Activated T-cell treated with anti-CD3 and anti-CD28 coated beads for 24 hours (primary cell): ENCODE data around the gene REV1.
"Not testable (repeated sequence)": the region's sequence is repeated elsewhere in the genome, so short reads cannot be mapped to it uniquely, and the experiment has no call there.

Experiments used
- DNase-seq: peaks from one replicate; pipeline ENCODE4 v3.0.0-alpha.2; 2020; ENCODE audit warnings: low read depth

Gene REV1

DNA sequence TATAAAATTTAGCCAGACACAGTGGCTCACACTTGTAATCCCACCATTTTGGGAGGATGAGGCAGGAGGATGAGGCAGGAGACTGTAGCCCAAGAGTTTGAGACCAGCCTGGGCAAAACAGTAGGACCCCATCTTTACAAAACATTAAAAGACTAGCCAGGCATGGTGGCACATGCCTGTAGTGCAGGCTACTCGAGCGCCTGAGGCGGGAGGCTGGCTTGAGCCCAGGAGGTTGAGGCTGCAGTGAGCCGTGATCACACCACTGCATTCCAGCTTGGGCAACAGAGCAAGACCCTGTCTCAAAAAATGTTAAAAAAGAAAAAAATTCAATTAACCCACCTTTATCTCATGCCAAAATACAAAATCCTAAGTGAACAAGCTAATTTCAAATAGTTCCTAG, 4.0 kb downstream of the REV1 start:
- no peak for DNase-seq

DNA sequence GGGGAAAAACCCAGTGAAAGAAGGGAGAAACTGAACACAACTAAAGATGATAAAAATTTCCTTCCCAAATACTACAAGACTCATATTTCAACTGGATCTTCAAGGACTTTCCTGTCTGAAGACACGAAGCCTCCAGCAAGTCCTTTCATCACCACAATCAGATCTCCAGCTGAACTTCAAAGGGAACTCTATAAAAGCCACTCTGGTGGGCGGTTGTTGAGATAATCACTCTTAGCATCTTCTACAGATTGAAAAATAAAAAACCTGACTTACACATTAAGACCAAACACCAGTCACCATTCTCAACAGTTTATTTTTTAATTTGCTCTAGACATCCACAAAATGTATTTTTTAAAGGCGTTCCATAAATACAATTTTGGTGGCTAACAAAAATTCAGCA, 4.4 kb downstream of the REV1 start:
- no peak for DNase-seq

DNA sequence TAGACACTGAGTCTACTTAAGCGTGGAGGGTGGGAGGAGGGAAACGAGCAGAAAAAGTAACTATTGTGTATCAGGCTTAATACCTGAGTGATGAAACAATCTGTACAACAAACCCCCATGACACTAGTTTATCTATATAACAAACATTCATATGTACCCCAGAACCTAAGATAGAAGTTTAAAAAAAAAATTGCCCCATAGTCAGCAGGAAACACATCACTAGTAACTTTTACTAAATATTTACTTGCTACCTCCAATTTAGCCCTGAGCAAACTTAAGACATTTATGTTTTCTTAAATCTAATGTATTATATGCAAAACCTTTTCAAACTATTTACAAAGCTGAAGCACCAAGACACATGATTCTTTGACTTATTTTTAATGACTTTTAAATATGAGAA, 5.6 kb downstream of the REV1 start:
- DNase-seq = no peak

DNA sequence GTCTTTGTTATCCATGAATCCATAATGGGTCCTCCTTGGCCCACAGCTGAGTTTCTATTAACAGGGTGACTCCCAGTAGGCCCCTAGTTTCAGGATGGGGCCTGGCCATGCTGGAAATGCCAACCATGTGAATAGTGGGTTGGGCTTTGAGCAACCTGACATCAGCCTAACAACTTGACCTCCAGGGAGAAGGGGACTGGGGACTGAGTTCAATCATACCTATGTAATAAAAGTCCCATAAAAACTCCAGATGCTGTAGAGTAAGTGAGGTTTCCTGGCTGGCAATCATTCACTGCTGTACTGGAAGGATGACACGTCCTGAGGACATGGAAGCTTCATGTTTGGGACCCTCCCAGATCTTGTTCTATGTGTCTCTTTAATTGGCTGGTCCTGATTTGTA, 7.9 kb downstream of the REV1 start:
- DNase-seq = no peak

DNA sequence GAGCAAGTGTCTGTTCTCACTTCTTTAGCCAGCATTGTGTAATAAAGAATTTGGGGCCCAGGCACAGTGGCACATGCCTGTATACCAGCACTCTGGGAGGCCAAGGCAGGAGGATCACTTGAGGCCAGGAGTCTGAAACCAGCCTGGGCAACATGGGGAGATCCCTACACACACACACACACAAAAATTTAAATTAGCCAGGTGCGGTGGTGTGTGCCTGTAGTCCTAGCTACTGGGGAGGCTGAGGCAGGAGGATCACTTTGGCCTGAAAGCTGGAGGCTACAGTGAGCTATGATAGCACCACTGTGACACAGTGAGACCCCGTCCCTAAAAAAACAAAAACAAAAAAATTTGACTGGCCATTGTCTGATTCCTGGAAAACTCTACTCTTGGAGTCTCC, 8.3 kb downstream of the REV1 start:
- no peak for DNase-seq

DNA sequence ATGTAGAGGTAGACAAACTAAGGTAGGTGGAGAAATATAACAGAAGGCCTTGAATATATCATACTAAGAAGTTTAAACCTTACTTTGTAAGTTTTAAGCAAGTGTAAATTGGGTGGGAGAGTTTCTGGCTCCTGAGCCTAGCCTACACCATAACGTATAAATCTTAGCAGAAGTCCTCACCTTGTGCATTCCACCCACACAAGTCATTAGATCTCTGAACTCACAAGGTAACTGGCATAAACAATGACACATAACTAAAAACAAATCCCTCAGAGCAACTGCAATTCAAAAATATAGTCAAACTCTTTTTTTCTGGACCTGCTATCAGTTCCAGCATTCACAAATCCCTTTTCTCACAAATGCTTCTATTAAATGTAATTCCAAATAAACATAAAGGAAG, 9.4 kb downstream of the REV1 start:
- no peak for DNase-seq

DNA sequence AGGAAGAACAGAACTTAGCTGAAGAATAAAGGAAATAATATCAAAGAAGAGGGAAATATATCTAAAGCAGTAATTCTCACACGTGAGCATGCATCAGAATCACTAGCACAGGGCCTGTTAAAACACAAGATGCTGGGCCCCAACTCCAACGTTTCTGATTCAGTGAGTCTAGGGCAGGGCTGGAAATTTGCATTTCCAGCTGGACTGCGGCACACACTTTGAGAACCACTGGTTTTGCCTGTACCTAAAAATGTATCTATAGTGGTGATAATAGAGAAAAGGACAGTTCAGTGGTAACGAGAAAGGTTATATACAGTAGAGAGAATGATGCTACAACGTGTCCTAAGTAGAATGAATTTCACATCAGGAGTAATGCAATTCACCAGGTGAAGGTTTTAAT, 11.2 kb downstream of the REV1 start:
- no peak for DNase-seq

DNA sequence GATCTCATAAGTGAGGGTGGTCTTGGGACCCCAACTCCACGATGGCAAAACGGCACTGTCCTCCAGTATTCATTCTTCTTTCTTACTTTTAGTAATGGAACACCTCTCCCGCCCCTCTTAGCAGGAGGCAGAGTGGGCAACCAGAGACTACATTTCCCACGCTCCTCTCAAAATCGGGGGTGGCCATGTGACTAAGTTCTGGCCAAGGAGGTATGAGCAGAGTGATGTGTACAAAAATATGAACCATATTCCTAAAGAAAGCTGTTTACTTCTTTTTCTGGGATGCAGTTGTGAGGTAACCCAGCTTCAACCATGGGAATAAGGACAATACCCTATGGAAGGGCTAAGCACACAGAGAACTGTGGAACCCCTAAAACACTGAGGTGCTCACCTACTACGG, 12.8 kb downstream of the REV1 start:
- no peak for DNase-seq

DNA sequence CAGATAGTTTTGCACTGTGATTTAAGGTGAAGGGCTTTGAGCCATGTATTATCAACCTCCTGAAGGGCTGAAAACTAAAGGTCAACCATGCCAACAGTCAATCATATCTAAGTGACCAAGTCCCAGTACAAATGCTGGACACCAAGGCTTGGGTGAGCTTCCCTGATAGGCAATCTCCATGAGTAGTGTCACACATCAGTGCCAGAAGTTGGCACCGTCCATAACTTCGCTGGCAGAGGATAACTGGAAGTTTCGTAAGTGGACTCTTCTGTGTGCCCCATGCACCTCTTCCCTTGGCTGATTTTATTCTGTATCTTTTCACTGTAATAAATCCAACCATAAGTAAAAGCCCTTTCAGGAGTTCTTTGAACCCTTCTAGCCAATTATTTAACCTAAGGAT, 13.2 kb downstream of the REV1 start:
- DNase-seq = no peak

DNA sequence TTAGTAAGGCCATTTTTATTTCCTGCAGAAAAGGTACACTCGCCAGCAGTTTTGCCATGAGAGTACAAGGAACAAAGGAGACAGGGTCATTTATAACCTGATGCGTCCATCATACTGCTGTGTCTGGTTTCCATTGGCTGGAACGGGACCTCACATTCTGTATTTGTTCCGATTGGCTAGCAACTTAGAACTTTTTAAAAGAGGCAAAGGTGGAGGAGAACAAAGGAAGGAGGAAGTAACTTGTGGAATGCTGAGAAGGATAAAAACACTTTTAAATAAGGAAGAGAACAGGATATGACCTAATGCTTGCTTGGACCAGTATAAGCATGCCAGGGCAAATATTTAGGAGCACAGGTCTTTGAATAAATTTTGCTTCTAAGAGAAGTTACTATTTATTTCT, 14.7 kb downstream of the REV1 start:
- not testable (repeated sequence) for DNase-seq

DNA sequence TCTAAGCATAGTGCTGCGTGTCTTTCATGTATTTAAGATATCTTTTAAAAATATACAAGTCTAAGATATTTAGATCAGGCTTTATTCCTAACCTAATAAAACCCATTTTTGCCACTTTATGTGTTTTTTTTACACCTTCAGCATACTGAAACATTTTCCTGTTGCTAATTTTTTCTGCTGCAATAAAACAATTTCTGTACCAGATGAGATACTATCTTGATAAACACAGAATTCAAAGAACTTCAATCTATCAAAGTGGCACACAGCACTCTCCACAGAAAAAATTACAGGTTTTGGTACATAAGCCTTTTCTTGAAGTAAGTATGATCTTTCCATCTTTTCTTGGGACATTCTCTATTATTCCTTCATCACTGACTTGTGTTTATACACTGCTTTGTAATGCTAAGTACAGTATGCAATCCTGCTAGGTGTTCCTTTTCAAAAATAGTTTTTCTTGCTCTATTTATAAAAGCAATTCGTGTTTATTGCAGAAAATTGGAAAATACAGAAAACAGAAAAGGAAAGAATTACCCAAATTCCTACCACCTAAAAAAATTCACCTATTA, 16.2 kb downstream of the REV1 start:
- DNase-seq = no peak

DNA sequence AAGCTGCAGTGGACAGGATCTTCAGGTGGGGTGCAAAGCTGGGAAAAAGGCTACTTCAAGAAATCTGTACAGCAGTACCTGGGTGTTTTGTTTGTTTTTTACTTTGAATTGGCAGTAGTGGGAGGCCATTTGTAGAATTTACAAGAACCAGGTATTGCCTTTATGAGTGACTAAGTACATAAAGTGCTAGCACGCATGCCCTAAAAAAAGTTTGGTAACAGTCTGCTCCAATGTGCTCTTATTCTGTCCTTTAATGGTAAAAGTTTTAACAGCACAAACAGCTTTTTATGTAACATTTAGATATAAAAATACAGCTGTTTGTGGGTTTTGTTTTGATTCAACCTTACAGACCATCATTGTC, 17.2 kb downstream of the REV1 start:
- DNase-seq = no peak

DNA sequence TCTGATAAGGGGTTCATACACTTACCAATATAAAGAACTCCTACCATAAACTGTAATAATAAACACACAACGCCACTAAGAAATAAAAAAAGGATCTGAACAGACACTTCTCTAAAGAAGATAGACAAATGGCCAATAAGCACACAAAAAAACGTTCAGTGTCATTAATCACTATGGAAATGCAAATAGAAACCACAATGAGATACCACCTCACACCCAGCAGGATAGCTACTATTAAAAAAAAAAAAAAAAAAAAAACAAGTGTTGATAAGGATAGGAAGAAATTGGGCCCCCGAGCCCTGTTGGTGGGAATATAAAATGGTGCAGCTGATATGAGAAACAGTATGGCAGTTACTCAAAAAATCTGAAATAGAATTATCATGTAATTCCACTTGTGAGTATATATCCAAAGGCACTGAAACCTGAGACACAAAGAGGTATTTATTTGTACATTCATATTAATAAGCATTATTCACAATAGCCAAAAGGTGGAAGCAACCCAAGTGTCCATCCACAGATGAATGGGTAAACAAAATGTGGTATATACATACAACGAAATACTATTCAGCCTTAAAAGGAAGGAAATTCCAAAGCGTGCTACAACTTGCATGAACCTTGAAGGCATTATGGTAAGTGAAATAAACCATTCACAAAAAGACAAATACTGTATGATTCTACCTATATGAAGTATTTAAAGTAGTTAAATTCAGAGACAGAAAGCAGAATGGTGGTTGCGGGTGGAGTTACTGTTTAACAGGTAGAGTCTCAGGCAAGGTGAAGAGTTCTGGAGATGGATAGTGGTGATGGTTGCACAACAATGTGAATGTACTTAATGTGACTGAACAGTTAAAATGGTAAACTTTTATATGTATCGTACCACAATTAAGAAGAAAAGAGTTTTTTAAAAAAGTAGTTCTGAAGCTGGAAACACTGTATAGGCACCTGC, 17.9 kb downstream of the REV1 start:
- DNase-seq = no peak

DNA sequence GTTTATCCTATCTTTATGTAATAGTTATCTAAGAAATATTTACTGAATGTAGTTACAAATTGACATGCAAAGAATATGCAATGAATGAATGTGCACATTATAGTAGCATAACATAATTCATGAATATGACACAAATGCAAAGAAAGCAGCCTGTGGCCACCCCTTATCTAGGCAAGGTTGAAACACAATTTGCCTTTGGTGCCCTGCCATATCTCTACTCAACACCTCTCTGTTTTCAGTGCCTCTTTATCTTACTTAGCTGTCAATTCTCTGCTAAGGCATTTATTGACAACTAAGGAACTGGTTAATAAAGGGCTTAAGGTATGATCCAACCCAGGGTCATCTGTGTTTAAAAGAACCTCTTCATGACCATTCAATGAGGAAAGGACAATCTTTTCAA, 18.9 kb downstream of the REV1 start:
- no peak for DNase-seq

DNA sequence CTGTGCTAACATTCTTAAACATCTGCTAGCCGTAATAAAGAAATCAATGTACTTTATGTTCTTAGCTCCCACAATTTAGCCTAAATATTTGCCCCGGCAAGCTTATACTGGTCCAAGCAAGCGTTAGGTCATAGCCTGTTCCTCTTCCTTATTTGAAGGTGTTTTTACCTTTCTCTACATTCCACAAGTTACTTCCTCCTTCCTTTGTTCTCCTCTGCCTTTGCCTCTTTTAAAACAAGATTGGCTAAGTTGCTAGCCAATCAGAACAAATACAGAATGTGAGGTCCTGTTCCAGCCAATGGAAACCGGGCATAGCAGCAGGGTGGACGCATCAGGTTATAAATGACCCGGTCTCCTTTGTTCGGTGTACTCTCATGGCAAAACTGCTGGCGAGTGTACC, 19.4 kb downstream of the REV1 start:
- not testable (repeated sequence) for DNase-seq

DNA sequence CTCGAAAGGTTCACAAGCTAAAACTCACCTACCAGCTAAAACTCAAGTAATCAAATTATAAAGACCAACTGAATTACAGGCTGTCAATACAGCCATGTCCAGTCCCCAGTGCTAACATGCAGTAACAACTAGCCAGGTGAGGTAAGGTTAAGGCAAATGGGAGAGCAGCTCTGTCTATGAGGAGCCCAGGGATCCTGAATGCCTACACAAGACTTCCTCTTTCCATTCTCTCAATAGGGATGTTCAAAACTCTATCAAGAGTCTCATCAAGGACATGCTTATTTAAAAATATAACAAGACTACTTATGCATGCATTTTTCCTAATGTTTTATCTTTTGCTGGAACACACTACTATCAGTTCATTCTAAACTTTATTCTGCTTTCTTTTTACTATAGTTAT, 20.4 kb downstream of the REV1 start:
- no peak for DNase-seq

DNA sequence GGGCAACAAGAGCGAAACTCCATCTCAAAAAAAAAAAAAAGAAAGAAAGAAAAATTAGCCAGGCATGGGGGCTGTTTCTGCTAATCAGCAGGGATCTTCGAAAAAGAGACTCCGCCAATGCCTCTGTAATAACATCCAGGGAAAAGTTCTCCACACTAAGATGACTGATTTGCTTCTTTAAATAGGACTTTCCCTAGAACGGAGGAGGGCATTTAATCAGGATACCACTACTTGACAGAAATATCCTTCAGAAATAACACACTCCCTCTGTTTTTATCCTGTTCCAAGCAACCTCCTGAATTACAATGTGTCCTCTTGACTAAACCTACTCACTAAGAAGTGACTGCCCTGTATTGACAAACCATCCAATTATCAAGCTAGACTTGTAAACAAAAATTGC, 21.7 kb downstream of the REV1 start:
- DNase-seq = no peak

DNA sequence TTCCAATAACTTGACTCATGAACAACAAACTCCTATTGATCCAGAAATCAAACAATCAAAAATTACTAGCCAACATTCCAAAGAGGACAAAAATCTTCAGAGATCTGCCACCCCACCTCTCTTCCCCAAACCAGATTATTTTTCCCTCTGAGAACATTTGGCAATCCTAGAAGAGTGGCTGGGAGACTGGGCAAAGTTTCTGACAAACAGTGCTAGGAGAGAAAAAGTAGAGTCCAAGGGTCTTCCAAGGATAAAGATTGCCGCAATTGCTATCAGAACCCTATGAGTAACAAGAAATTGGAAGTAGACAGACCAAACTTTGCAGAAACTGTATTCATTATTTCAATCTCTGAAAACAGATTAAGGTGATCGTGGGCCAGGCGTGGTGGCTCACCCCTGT, 22.4 kb downstream of the REV1 start:
- DNase-seq = no peak

DNA sequence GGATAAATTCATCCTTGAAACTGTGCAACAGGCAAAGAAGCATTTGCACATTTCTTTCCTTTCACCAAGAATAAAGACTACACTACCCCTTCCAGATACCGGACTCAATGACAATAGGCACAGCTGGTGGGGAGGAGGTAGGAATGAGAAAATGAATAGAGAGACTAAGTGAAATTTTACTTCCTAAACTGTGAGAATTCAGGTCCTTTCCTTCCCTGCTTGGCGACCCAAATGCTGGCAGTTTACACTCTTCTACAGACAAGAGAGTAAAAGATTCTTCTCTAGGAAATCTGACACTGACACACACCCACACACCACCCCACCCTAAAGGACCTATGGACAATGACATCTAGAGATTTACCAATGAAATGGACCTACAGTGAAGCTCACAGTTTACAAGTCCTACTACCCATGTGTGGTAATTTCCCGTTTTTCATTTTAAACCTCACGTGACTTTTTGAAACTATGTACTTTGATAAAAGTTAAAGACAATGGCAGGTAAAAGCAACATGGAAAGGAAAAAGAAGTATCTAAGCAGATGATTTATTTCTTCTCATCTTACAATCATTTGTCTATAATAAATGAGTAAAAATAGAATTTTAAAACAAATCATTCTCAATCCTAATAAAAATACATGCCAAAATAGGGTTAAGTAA, 27.9 kb downstream of the REV1 start:
- DNase-seq = no peak

DNA sequence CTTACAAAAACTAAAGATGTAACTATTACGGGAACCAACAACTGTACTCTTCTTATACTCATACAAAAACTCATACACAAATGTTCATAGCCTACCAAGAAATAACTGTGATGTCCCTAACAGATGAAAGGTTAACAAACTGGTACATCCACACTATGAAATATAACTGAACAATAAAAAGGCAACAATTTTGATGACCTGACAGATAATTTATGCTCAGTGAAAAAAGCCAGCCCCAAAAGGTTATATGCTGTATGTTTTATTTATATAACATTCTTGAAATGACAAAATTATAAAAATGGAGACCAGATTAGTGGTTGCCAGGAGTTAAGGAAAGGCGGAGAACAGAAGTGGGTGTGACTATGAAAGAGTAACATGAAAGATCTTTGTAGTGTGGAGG, 31.3 kb downstream of the REV1 start:
- DNase-seq = no peak

DNA sequence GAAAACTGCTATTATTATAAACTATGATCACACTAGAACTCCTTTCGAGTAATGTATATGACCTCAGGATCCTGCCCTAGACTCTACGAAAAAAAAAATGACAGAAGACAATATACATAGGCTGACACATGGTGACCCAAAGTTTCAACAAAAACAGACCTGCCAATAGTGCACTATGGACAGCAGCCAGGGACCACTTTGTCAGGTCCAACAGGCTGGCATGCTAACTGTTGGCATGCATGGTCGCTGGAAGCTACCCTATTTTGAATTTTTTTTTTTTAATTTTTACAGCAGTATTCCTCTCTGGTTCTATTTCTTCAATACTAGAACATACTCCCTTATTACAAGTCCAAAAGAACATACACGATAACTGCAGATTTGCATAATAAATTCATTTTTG, 38.1 kb downstream of the REV1 start:
- no peak for DNase-seq

DNA sequence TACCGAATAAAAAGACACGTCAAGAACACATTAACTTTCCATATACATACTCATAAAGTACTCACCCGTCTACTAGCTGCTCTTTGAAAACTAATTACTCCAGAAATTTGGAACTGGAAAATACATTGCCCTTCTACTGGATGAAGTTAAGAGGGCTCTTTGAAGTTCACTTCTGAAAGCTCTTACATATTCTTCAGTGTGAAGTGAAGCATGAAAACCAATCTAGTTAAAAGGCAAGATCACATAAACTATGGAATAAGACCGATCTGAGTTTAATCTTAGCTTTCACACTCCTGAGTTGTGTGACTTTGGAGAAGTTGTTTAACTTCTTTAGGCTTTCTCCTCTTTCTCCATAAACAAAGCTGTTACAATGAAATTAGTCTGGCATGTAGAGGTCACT, 38.5 kb downstream of the REV1 start:
- DNase-seq = no peak

DNA sequence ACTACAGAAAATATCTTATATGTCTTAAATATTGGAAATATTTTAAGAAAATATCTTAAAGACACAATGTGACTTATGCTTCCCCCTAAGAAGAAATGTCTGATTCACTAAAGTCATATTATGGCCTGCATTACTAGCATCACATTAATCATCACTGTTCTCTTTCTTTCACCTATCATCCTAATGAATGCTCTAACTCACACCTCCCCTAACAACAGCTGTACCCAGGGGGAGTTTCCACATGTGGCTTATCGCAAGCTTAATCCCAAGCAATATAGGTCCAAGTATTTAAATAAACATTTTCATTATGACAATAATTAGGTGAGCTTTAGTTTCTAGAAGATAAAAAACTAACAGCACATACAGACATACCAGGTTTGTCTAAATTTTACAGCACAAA, 39.6 kb downstream of the REV1 start:
- no peak for DNase-seq

DNA sequence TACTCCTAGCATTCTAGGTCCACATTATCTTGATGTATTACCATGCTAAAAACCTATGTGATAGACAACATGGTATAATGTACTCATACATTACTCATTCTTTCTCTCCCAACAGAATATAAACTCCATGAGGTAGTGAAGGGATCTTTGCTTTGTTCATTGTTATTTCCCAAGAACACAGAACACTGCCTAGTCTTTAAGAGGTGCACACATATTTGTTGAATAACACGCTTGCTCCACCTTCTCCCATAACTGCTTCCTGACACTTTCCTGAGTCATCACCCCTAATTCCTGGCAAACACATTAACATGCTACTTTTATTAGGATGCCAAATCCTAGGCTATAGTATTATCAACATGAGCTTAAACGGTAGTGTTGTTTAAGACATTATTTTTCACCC, 41.3 kb downstream of the REV1 start:
- DNase-seq = no peak
